Prostate gland (tissue), 2 donors: ENCODE results near the gene RNF224.

ENCODE experiments used
- POLR2A ChIP-seq: fragments of 450-650 bp; IDR thresholded peaks from one replicate; pipeline ENCODE4 v1.6.1; 2016; ENCODE audit warnings: antibody characterized with exemption, mild to moderate bottlenecking
- TF ChIP-seq, protein P1 (sequence below), 4 experiments: fragments of 200-600 bp in 2 of 4; fragments of 450-650 bp in 2 of 4; sonication (generic) in 2 of 4; IDR thresholded peaks; 1 replicate in 3 of 4; 2 replicates in 1 of 4; pipeline ENCODE4 v1.5.1; 2016 to 2019; ENCODE audit warnings: antibody characterized with exemption in 4 of 4, mild to moderate bottlenecking in 2 of 4, moderate library complexity in 2 of 4

DNA sequence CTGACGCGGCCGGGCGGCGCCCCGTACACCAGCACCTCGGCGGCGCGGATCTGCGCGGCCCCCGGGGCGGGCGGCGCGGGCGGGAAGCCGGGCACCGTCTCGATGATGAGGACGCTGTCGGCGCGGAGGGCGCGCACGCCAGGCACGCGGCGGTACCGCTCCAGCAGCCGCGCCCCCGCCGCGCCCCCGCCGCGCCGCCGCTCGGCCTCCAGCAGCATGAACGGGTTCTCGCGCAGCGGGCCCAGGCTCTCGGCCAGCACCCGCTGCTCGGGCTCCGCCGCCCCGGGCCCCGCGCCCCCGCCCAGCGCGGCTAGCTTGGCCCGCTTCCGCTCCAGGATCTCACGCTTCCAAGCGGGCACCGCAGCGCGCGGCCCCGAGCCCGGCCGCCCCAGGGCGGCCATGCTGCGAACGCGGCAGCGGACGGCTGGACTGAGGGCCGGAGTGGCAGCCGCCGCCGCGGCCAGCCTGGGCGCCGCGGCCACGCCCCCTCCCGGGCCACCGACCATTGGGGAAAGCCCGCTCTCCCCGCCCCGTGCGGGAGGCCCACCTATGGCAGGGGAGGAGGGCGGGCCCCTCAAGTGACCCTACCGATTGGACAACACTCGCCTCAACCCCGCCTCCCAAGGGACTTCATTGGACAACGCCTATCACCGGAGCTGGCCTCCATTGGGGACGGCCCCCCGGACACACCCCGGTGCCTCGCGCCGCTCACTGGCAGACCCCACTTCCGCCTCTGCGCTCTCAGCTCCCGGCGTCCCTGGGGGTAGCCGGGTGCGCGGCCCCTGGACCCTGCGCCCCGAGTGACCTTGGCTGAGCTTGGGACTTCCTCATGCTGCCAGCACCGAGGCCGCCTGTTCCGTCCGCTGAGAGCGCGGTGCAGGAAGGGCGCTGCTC, 26.7 kb upstream of the RNF224 start, which contains the start of gene TPRN:
- TF ChIP-seq, protein P1, sequence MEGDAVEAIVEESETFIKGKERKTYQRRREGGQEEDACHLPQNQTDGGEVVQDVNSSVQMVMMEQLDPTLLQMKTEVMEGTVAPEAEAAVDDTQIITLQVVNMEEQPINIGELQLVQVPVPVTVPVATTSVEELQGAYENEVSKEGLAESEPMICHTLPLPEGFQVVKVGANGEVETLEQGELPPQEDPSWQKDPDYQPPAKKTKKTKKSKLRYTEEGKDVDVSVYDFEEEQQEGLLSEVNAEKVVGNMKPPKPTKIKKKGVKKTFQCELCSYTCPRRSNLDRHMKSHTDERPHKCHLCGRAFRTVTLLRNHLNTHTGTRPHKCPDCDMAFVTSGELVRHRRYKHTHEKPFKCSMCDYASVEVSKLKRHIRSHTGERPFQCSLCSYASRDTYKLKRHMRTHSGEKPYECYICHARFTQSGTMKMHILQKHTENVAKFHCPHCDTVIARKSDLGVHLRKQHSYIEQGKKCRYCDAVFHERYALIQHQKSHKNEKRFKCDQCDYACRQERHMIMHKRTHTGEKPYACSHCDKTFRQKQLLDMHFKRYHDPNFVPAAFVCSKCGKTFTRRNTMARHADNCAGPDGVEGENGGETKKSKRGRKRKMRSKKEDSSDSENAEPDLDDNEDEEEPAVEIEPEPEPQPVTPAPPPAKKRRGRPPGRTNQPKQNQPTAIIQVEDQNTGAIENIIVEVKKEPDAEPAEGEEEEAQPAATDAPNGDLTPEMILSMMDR (IDR thresholded peaks at IDR 0.05), result peak in 2 of 4 experiments; percentile 35 to 38
- TF ChIP-seq POLR2A, result peak; percentile 63
